ENCODE data around the gene TXLNB. TPM values are rescaled to one million over a fixed set of nuclear protein-coding genes. Genes with fewer than 3 reads are reported as not detected.

Gene TXLNB
- total RNA-seq, 1 experiment from 2014 or later: not detected

DNA sequence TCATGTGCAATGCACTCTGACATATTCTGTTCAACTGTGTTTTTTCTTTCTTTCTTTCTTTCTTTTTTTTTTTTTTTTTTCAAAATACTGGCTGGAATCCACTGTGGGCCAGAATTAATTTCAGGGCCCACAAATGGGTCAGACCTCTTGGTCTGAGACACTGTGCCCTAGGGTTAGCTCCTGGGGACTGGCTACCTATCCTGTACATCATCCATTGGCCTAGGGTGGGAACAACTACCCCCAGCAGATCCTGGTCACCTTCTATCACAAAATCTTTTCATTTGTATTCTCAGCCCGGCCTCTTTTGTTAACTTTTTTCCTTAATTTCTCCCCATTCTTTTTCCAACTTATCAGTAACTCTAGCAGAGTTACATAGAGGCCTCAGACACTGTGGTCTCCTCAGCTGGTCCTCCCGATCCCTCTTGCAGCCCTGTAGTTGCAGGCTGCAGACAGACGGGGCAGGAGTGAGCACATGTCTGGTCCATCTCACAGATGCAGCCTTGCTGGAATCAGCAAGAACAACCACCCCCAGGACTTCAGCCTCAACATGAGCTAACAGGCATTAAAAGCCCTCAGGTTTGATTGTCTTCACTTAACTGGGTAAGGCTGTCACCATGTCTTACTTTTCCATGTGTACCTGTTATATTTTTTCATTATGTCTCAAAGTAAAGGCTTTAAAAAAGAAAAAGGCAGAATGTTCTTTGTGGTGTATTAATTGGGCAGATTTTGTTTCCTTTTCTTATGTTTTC is 41.3 kb downstream of the TXLNB start:
- Histone ChIP-seq H3K4me3 (ENCODE audit: low read depth, low read length, poor library complexity, severe bottlenecking) (no peak overlapping the region), H3K36me3 (ENCODE audit: insufficient read depth, low read length, poor library complexity, severe bottlenecking) (no peaks in the 10 kb centered on the region), H3K4me1 (ENCODE audit: insufficient read depth, low read length, poor library complexity, severe bottlenecking) (no peaks in the 10 kb centered on the region), H3K9me3 (ENCODE audit: low read depth, low read length, poor library complexity, severe bottlenecking) (no peaks in the 10 kb centered on the region), H3K27ac (ENCODE audit: low read depth, low read length, poor library complexity, severe bottlenecking) (no peak overlapping the region), H3K27me3 (replicated peaks; ENCODE audit: insufficient read depth, low read depth, low read length, poor library complexity) (no peaks in the 10 kb centered on the region)
- no TSS peak for BruUV-seq (replicated peaks)
- intact Hi-C loops (cut with micrococcal nuclease; ENCODE audit: unreplicated experiment): no loop called here
- no peak for TF ChIP-seq EZH2 (IDR thresholded peaks at IDR 0.05; ENCODE audit: borderline replicate concordance, low read depth, low read length, poor library complexity, severe bottlenecking)
- TF ChIP-seq, protein P1, sequence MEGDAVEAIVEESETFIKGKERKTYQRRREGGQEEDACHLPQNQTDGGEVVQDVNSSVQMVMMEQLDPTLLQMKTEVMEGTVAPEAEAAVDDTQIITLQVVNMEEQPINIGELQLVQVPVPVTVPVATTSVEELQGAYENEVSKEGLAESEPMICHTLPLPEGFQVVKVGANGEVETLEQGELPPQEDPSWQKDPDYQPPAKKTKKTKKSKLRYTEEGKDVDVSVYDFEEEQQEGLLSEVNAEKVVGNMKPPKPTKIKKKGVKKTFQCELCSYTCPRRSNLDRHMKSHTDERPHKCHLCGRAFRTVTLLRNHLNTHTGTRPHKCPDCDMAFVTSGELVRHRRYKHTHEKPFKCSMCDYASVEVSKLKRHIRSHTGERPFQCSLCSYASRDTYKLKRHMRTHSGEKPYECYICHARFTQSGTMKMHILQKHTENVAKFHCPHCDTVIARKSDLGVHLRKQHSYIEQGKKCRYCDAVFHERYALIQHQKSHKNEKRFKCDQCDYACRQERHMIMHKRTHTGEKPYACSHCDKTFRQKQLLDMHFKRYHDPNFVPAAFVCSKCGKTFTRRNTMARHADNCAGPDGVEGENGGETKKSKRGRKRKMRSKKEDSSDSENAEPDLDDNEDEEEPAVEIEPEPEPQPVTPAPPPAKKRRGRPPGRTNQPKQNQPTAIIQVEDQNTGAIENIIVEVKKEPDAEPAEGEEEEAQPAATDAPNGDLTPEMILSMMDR (conservative IDR thresholded peaks at IDR 0.05; ENCODE audit: low read depth, low read length): peak; percentile 68
- DNase-seq (ENCODE audit: low spot score): peak; percentile 70
- ChIA-PET CTCF (interaction anchor here (0.5 to 0.7 kb wide), 2 partner anchors 79 to 105 kb away, joined by 3 to 4 read pairs; no protein-coding TSS in a partner anchor), POLR2A (ENCODE audit: low non-redundant PET) (no interaction called here)

DNA sequence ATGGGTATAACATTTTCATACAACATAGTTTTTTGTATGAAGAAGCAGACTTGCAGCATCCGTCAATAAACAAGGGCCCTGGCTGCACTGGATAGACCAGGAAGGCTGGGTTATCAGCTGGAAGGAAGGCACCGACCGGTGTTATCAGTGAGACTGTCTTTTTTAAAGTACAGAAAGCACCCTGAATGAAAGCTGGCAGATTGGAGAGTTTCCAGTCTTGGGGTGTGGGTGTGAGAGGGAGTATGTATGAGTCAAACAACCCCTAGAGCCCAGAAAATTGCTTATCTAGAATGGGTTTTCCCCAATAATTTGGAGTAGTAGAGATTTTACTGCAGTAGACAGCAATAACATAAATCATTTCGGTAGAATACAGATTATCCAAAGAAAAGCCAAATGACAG is 42.4 kb downstream of the TXLNB start:
- intact Hi-C loops (cut with micrococcal nuclease; ENCODE audit: unreplicated experiment): no loop called here
- Histone ChIP-seq H3K9me3 (ENCODE audit: low read depth, low read length, poor library complexity, severe bottlenecking) (no peaks in the 10 kb centered on the region), H3K27me3 (replicated peaks; ENCODE audit: insufficient read depth, low read depth, low read length, poor library complexity) (no peaks in the 10 kb centered on the region), H3K36me3 (ENCODE audit: insufficient read depth, low read length, poor library complexity, severe bottlenecking) (no peaks in the 10 kb centered on the region), H3K4me3 (ENCODE audit: low read depth, low read length, poor library complexity, severe bottlenecking) (no peak overlapping the region), H3K27ac (ENCODE audit: low read depth, low read length, poor library complexity, severe bottlenecking) (no peak overlapping the region), H3K4me1 (ENCODE audit: insufficient read depth, low read length, poor library complexity, severe bottlenecking) (no peaks in the 10 kb centered on the region)
- BruUV-seq (replicated peaks): no TSS peak
- ChIA-PET CTCF (no interaction called here), POLR2A (ENCODE audit: low non-redundant PET) (no interaction called here)
- TF ChIP-seq, protein P1 (conservative IDR thresholded peaks at IDR 0.05; ENCODE audit: low read depth, low read length): no peak
- TF ChIP-seq EZH2 (IDR thresholded peaks at IDR 0.05; ENCODE audit: borderline replicate concordance, low read depth, low read length, poor library complexity, severe bottlenecking): no peak
- DNase-seq (ENCODE audit: low spot score): no peak

DNA sequence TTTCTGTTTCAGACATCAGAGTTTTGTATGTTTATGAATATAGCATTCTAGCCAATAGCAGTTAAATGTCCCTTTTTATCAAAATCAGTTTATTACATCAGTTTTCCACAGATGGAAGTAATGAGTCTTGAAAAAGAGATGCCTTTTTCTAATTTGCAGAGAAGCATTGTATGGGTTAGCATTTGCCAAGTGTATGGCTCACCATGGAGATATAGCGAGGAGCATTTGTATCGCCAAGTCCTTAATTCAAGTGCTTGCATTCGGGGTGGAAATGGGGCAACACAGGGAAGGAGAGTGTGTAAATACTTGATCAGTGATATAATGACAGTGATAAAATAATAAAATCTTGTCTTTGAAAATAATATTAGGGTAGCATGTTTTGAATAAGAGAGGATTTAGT is 42.9 kb downstream of the TXLNB start:
- Histone ChIP-seq H3K27ac (ENCODE audit: low read depth, low read length, poor library complexity, severe bottlenecking) (no peak overlapping the region), H3K36me3 (ENCODE audit: insufficient read depth, low read length, poor library complexity, severe bottlenecking) (no peaks in the 10 kb centered on the region), H3K9me3 (ENCODE audit: low read depth, low read length, poor library complexity, severe bottlenecking) (no peaks in the 10 kb centered on the region), H3K4me1 (ENCODE audit: insufficient read depth, low read length, poor library complexity, severe bottlenecking) (no peaks in the 10 kb centered on the region), H3K4me3 (ENCODE audit: low read depth, low read length, poor library complexity, severe bottlenecking) (no peak overlapping the region), H3K27me3 (replicated peaks; ENCODE audit: insufficient read depth, low read depth, low read length, poor library complexity) (no peaks in the 10 kb centered on the region)
- TF ChIP-seq EZH2 (IDR thresholded peaks at IDR 0.05; ENCODE audit: borderline replicate concordance, low read depth, low read length, poor library complexity, severe bottlenecking): no peak
- TF ChIP-seq, protein P1 (conservative IDR thresholded peaks at IDR 0.05; ENCODE audit: low read depth, low read length): no peak
- CTCF ChIA-PET: no interaction called here
- intact Hi-C loops (cut with micrococcal nuclease; ENCODE audit: unreplicated experiment): no loop called here
- no TSS peak for BruUV-seq (replicated peaks)
- POLR2A ChIA-PET (ENCODE audit: low non-redundant PET): no interaction called here
- no peak for DNase-seq (ENCODE audit: low spot score)

All from A673 (cell line).